Ishikawa (cell line): ENCODE results near the gene MACROH2A2.

Experiments
- CEBPB ChIP-seq: IDR thresholded peaks from 2 replicates; pipeline ENCODE4 v1.6.1; 2012
- CREB1 ChIP-seq: IDR thresholded peaks from 2 replicates; pipeline ENCODE4 v1.6.1; 2012; ENCODE audit warnings: low read depth
- EGR1 ChIP-seq: IDR thresholded peaks from 2 replicates; pipeline ENCODE4 v1.6.1; 2012
- EP300 ChIP-seq: IDR thresholded peaks from 2 replicates; pipeline ENCODE4 v1.6.1; 2012; ENCODE audit warnings: borderline replicate concordance
- FOXM1 ChIP-seq: IDR thresholded peaks from 2 replicates; pipeline ENCODE4 v1.6.1; 2012; ENCODE audit warnings: low read depth, borderline replicate concordance
- NFIC ChIP-seq: IDR thresholded peaks from 2 replicates; pipeline ENCODE4 v1.6.1; 2012
- RAD21 ChIP-seq: IDR thresholded peaks from 2 replicates; pipeline ENCODE4 v1.6.1; 2012; ENCODE audit warnings: low read depth
- REST ChIP-seq: IDR thresholded peaks from 2 replicates; pipeline ENCODE4 v1.6.1; 2012; ENCODE audit warnings: low read depth, mild to moderate bottlenecking
- TAF1 ChIP-seq: IDR thresholded peaks from 2 replicates; pipeline ENCODE4 v1.6.1; 2012; ENCODE audit warnings: low read depth, mild to moderate bottlenecking
- TCF12 ChIP-seq: IDR thresholded peaks from 2 replicates; pipeline ENCODE4 v1.6.1; 2012; ENCODE audit warnings: low read depth
- TEAD4 ChIP-seq: IDR thresholded peaks from 2 replicates; pipeline ENCODE4 v1.6.1; 2012
- YY1 ChIP-seq: IDR thresholded peaks from 2 replicates; pipeline ENCODE4 v1.6.1; 2012; ENCODE audit warnings: low read depth
- ZBTB7A ChIP-seq: IDR thresholded peaks from 2 replicates; pipeline ENCODE4 v1.6.1; 2012; ENCODE audit warnings: low read depth
- TF ChIP-seq, protein P1 (sequence below): IDR thresholded peaks from 2 replicates; pipeline ENCODE4 v1.6.1; 2012
- TF ChIP-seq, protein P2 (sequence below): IDR thresholded peaks from 2 replicates; pipeline ENCODE4 v1.6.1; 2012

Gene MACROH2A2

GRCh38 chr10:70074165-70074564, 21.5 kb downstream of the MACROH2A2 start:
- TF ChIP-seq NFIC (no peak), TCF12 (no peak), CREB1 (no peak), TAF1 (no peak), EGR1 (no peak), ZBTB7A (no peak), YY1 (no peak), CEBPB (no peak), FOXM1 (no peak), RAD21 (no peak), EP300 (no peak), TEAD4 (no peak), REST (no peak)
- TF ChIP-seq, protein P1, sequence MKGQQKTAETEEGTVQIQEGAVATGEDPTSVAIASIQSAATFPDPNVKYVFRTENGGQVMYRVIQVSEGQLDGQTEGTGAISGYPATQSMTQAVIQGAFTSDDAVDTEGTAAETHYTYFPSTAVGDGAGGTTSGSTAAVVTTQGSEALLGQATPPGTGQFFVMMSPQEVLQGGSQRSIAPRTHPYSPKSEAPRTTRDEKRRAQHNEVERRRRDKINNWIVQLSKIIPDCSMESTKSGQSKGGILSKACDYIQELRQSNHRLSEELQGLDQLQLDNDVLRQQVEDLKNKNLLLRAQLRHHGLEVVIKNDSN: no peak
- TF ChIP-seq, protein P2, sequence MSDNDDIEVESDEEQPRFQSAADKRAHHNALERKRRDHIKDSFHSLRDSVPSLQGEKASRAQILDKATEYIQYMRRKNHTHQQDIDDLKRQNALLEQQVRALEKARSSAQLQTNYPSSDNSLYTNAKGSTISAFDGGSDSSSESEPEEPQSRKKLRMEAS: no peak

- TF ChIP-seq FOXM1: no peak
- TF ChIP-seq YY1: no peak
- no peak for TF ChIP-seq CEBPB
- TF ChIP-seq EP300: no peak
- TF ChIP-seq TCF12: no peak
- TF ChIP-seq TAF1: no peak
- no peak for TF ChIP-seq TEAD4
- no peak for TF ChIP-seq NFIC
- TF ChIP-seq REST: no peak
- TF ChIP-seq, protein P2: no peak
- TF ChIP-seq CREB1: no peak
- no peak for TF ChIP-seq RAD21
- TF ChIP-seq EGR1: no peak
These were observed 22.3 kb downstream of the MACROH2A2 start for GRCh38 chr10:70074971-70075370.

- no peak for TF ChIP-seq CEBPB
- TF ChIP-seq, protein P1: no peak
- no peak for TF ChIP-seq NFIC
- TF ChIP-seq RAD21: no peak
- no peak for TF ChIP-seq FOXM1
- TF ChIP-seq YY1: no peak
- TF ChIP-seq REST: no peak
- no peak for TF ChIP-seq TEAD4
- no peak for TF ChIP-seq TCF12
- TF ChIP-seq ZBTB7A: no peak
- TF ChIP-seq CREB1: no peak
- TF ChIP-seq TAF1: no peak
- no peak for TF ChIP-seq EGR1
- TF ChIP-seq, protein P2: no peak
- TF ChIP-seq EP300: no peak
These were observed 25.7 kb downstream of the MACROH2A2 start for GRCh38 chr10:70078329-70078728.

DNA sequence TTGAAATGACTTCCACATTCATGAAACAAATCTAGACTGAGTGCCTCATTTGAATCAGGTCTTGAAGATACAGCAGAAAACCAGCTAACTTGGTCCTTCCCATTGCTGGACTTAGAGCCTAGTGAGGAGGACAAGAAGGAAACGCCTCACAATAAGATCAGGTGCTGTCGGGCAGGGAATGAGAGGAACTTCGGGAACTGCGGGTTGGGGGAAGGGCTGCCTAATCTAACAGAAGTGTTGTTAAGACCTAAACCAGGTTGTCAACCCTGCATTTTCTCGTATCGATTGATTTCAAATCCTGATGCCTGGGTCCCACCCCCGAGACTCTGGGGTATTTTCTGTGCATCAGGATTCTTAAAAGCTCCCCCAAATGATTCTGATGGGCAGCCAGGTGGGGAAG, 26.3 kb downstream of the MACROH2A2 start:
- no peak for TF ChIP-seq NFIC
- TF ChIP-seq TEAD4: no peak
- TF ChIP-seq CREB1: no peak
- no peak for TF ChIP-seq EP300
- TF ChIP-seq, protein P1: no peak
- no peak for TF ChIP-seq REST
